Adrenal gland (tissue), 12 donors: ENCODE measurements around the gene GLIS1. TPM values are rescaled to one million over a fixed set of nuclear protein-coding genes. Genes with fewer than 3 reads are reported as not detected.

ENCODE experiments used
- DNase-seq, 7 donors: peaks; one replicate each; pipeline ENCODE4 v3.0.0-alpha.2; 2019 to 2020
- H3K27ac ChIP-seq, 5 donors: fragments of 200-600 bp; sonication (generic) in 4 of 5; 1 replicate in 3 of 5; 2 replicates in 2 of 5; pipeline versions ENCODE4 v1.5.1 to v1.8.0; 2016 to 2020; ENCODE audit warnings: mild to moderate bottlenecking in 1 of 5
- H3K27me3 ChIP-seq: fragments of 200-600 bp; 2 replicates; pipeline ENCODE4 v1.8.0; 2021
- H3K36me3 ChIP-seq, 2 donors: fragments of 200-600 bp; replicated peaks in 1 of 2; 1 replicate in 1 of 2; 2 replicates in 1 of 2; pipeline versions ENCODE4 v1.5.1 to v1.8.0; 2018 to 2022
- H3K4me1 ChIP-seq, 2 donors: fragments of 200-600 bp; replicated peaks in 1 of 2; 1 replicate in 1 of 2; 2 replicates in 1 of 2; pipeline versions ENCODE4 v1.5.1 to v1.8.0; 2018 to 2021
- H3K4me3 ChIP-seq, 4 donors: fragments of 200-600 bp; sonication (generic) in 3 of 4; one replicate each; pipeline ENCODE4 v1.5.1; 2016 to 2018
- H3K9me3 ChIP-seq, 3 donors: fragments of 200-600 bp; sonication (generic) in 1 of 3; replicated peaks in 1 of 3; 1 replicate in 2 of 3; 2 replicates in 1 of 3; pipeline versions ENCODE4 v1.5.1 to v1.8.0; 2016 to 2021
- CTCF ChIP-seq, 6 experiments: fragments of 450-650 bp in 4 of 6; fragments of 200-600 bp in 2 of 6; sonication (generic) in 1 of 6; IDR thresholded peaks; 1 replicate in 5 of 6; 2 replicates in 1 of 6; pipeline versions ENCODE4 v1.5.1 to v1.8.0; 2016 to 2021; ENCODE audit warnings: antibody characterized with exemption in 6 of 6, mild to moderate bottlenecking in 2 of 6, moderate library complexity in 1 of 6
- POLR2A ChIP-seq, 2 donors: fragments of 450-650 bp; IDR thresholded peaks; one replicate each; pipeline ENCODE4 v1.6.1; 2017; ENCODE audit warnings: antibody characterized with exemption in 2 of 2, mild to moderate bottlenecking in 2 of 2, moderate library complexity in 1 of 2
- whole genome bisulfite sequencing, 4 donors: extraction: QIAGEN DNeasy Blood & Tissue Kit in 2 of 4; methylation state at CpG; one replicate each; pipeline versions ENCODE4 v1.1.5 to v1.1.7; 2013 to 2017; 5-methylcytosine and 5-hydroxymethylcytosine counted together
- intact Hi-C, 2 donors: fragments of 100-400 bp; cut with DNase I; formaldehyde crosslinking; loops; one replicate each; pipeline versions ENCODE4 v1.14.1 to v1.15.0; 2022 to 2023
- polyA plus RNA-seq, 3 donors: library from polyadenylated mRNA; stranded (reverse); fragments of 200-250 nt in 2 of 3; fragments of 350-450 nt in 1 of 3; fragmentation: Illumina TruSeq in 1 of 3; extraction: RNeasy Lipid Tissue Mini Kit (QIAGEN cat#74804) in 1 of 3; gene quantifications; one replicate each; pipeline ENCODE4 v1.2.3, GENCODE V29; 2013 to 2014
- total RNA-seq, 9 donors: library from RNA; depleted of rRNA in 4 of 9; stranded (reverse); fragments of >200 nt in 4 of 9; fragments of 120-200 nt in 1 of 9; fragmentation: NEBNext Ultra II Directional in 1 of 9; extraction: Animal tissue kit (Norgen Biotek cat#: 25700) in 1 of 9; gene quantifications; one replicate each; pipeline versions ENCODE4 v1.1.0 to v1.2.4, GENCODE V29; 2013 to 2023
- donor health status: healthy with polysubstance abuse.
- donor health status: Bipolar disorder and iron deficiency.
- donor health status: DM: yes; HTN: yes; CAD: no.
- donor health status: DM: no; HTN: no; CAD: no.
- donor health status: DM: no; HTN: no; CAD: no.
- donor health status: DM: yes; HTN: yes; CAD: no.

The GLIS1 gene
- total and polyA plus RNA-seq, 12 donors, result 0.08 to 0.37 (median 0.14) TPM; not detected in 6

GRCh38 chr1:53639996-53640700 is 98.8 kb downstream of the GLIS1 start:
- intact Hi-C loops, result no loop called here
- WGBS, 4 donors, result 73 to 89% (median 86%) methylated on average over 3 to 4 of the region's 4 CpGs
- H3K4me3 ChIP-seq, result no peak overlapping the region
- TF ChIP-seq POLR2A (IDR thresholded peaks at IDR 0.05), result no peak
- no peak for TF ChIP-seq CTCF (IDR thresholded peaks at IDR 0.05)
- DNase-seq, result peak in 1 of 7 donors; percentile 7
- no peaks in the 10 kb centered on the region for H3K36me3 ChIP-seq
- H3K27me3 ChIP-seq, result no peaks in the 10 kb centered on the region
- H3K9me3 ChIP-seq, result no peaks in the 10 kb centered on the region
- no peak overlapping the region for H3K27ac ChIP-seq
- no peaks in the 10 kb centered on the region for H3K4me1 ChIP-seq

GRCh38 chr1:53639251-53639763 is 99.7 kb downstream of the GLIS1 start:
- H3K4me1 ChIP-seq, result no peaks in the 10 kb centered on the region
- TF ChIP-seq POLR2A (IDR thresholded peaks at IDR 0.05) (no peak), CTCF (IDR thresholded peaks at IDR 0.05) (no peak)
- H3K9me3 ChIP-seq, result no peaks in the 10 kb centered on the region
- H3K36me3 ChIP-seq, result no peaks in the 10 kb centered on the region
- 61 to 77% (median 65%) methylated on average over 10 to 16 of the region's 16 CpGs for WGBS, 4 donors
- intact Hi-C loops, result no loop called here
- no peak overlapping the region for H3K4me3 ChIP-seq
- DNase-seq, result peak in 1 of 7 donors; percentile 3
- no peaks in the 10 kb centered on the region for H3K27me3 ChIP-seq
- no peak overlapping the region for H3K27ac ChIP-seq

GRCh38 chr1:53638360-53639035 is 100.5 kb downstream of the GLIS1 start:
- intact Hi-C loops, result no loop called here
- Histone ChIP-seq H3K9me3 (no peaks in the 10 kb centered on the region), H3K36me3 (no peaks in the 10 kb centered on the region), H3K4me3 (no peak overlapping the region), H3K27me3 (no peaks in the 10 kb centered on the region), H3K27ac (no peak overlapping the region), H3K4me1 (no peaks in the 10 kb centered on the region)
- DNase-seq, result peak in 1 of 7 donors; percentile 11
- no peak for TF ChIP-seq POLR2A (IDR thresholded peaks at IDR 0.05)
- TF ChIP-seq CTCF (IDR thresholded peaks at IDR 0.05), result no peak
- 86 to 93% (median 89%) methylated on average over 6 to 8 of the region's 8 CpGs for WGBS, 4 donors

DNA sequence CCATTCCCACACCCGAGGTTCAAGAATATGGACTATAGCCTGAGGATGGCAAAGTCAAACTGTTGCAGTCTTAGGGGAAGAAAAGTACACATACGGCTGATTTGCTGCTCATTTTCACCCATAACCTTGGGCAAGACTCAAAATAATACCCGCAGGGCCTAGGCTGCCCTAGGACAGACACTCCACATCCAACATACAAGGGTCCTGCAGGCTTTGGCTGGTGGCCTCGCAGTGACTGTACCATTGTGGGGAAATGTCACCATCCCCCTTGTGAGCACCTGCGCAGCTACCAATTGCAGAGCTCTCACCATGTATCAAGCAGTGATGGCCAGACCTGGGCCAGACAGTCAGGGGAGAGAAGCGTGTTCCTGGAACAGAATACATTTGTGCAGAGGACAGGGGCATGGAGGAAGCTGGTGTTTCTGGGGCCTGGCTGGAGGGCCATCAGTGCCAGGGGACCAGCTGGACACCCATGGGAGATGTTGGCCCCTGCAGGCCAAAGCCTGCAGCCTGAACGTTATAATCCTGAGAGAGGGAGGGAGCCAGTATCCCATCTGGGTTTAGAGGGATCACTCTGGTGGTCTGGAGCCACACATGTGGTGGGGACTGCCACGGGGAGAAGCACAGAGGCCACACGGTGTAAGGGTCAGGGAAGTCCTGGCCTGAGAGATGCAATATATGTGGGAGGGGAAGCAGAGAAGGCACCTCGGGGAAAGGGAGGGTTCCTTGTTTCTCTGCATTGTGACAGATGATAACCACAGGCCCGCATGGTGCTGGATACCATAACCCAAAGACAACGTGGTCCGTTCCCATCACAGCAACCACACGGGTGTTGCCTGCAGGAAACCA is 101.2 kb downstream of the GLIS1 start:
- Histone ChIP-seq H3K9me3 (no peaks in the 10 kb centered on the region), H3K36me3 (no peaks in the 10 kb centered on the region), H3K4me1 (no peaks in the 10 kb centered on the region), H3K4me3 (no peak overlapping the region), H3K27ac (no peak overlapping the region), H3K27me3 (no peaks in the 10 kb centered on the region)
- 73 to 77% (median 75%) methylated on average over 13 to 14 of the region's 14 CpGs for WGBS, 4 donors
- TF ChIP-seq POLR2A (IDR thresholded peaks at IDR 0.05) (no peak), CTCF (IDR thresholded peaks at IDR 0.05) (no peak)
- peak in 2 of 7 donors; percentile 3 to 18 for DNase-seq
- intact Hi-C loops, result no loop called here
